Right lobe of liver (tissue), 4 donors: ENCODE results near the gene CLIP4.

Experiments used
- CTCF ChIP-seq, 4 donors: fragments of 200-600 bp in 3 of 4; fragments of 450-650 bp in 1 of 4; IDR thresholded peaks; one replicate each; pipeline versions ENCODE4 v1.5.1 to v1.8.0; 2016 to 2022; ENCODE audit warnings: antibody characterized with exemption in 4 of 4, mild to moderate bottlenecking in 2 of 4
- POLR2A ChIP-seq: fragments of 450-650 bp; IDR thresholded peaks from one replicate; pipeline ENCODE4 v1.6.1; 2017; ENCODE audit warnings: antibody characterized with exemption, mild to moderate bottlenecking
- donor health status: DM: no; HTN: no; CAD: no.
- donor health status: DM: no; HTN: no; CAD: no.
- donor health status: DM: no; HTN: yes; CAD: no.

DNA sequence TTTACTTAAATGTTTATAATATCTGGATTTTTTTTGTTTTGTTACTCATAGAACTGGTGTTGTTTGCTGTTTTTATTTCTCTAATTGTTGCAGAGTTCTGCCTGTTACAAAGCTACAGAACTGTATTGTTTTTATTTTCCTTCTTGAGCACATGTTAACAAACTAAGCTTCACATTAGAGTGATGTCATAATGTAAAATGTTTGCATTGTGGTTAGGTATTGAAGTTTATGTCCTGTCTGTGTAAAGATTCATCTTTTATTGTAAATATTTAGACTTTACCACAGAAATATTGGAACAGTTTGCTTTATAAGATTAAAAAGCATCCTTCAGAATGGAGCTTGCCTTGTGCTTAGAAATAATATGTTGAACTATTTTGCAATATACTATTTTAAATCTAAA is 67.7 kb downstream of the CLIP4 start:
- no peak for TF ChIP-seq CTCF (IDR thresholded peaks at IDR 0.05)
- no peak for TF ChIP-seq POLR2A
